RCC 7860 (cell line): ENCODE measurements around the gene NEUROG3.

Source experiments
- DNase-seq: peaks from one replicate; pipeline ENCODE4 v3.0.0-alpha.2; 2015; ENCODE audit warnings: low spot score
- FAIRE-seq: peaks from 2 replicates; lab custom pipeline; 2012; peaks lifted over from hg19 to GRCh38; lab: Jason Lieb, UNC

NEUROG3 gene

GRCh38 chr10:69573056-69573806 lies at the start of gene NEUROG3:
Gene NEUROG3, minus strand, starts transcription at chr10:69573422. Its CDS starts 379 bp downstream, at chr10:69573043.
- DNase-seq (no peak), FAIRE-seq (no peak)

DNA sequence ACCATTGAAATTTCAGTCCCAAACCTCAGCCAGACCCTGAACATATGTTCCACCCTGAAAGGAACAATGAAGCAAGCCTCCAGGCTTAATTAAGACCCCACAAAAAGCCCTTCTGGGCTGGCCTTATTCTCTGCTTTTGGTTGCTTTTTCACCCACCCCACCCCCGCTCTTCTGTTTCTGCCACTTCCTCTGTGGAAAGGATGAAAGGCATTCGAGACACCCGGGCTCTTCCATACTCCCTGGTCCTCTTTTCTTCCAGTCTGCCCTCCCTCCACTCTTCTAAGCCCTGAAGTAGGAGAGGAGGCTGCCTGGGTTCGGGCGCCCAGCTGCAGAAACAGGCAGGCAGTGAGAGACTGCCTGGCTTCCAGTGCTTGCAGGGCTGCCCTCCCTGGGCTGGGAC lies 47.4 kb upstream of the NEUROG3 start:
- FAIRE-seq = no peak
- DNase-seq = no peak

DNA sequence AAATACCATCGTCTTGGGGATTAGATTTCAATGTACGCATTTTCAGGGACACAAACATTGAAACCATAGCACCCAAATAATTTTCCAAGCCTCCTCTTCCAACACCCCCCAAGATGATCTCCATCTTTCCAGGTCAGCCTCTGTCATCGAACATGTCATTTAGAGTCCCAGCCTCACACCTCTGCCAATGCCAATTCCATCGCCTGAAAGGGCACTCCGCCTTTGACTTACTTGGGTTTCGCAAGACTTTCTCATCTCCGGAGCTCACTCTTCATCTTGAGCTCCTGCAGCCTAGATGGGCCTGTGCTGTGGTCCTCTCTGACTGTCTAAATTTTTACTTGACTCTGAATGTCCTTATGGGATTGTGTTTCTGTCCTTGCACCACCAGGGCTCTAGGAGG lies 46.4 kb upstream of the NEUROG3 start:
- no peak for DNase-seq
- no peak for FAIRE-seq

DNA sequence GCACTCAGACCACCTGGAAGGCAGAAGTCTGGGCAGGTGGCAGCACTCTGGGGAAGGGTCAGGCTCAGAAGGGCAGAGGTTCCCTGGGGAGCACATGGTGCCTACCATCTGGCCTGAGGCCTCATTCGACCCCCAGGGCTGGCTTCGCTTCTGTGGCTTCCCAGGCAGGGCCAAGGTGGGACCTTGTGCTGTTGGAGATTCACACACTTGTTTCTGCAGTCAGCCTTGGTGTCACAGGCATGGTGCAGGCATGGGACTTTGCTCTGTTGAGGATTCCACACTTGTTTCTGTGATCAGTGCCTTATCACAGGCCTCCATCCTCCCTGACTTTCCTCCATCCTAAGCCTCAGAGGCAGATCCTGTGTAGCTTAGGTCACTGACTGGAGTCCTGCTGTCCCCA lies 45.5 kb upstream of the NEUROG3 start:
- DNase-seq (no peak), FAIRE-seq (no peak)

DNA sequence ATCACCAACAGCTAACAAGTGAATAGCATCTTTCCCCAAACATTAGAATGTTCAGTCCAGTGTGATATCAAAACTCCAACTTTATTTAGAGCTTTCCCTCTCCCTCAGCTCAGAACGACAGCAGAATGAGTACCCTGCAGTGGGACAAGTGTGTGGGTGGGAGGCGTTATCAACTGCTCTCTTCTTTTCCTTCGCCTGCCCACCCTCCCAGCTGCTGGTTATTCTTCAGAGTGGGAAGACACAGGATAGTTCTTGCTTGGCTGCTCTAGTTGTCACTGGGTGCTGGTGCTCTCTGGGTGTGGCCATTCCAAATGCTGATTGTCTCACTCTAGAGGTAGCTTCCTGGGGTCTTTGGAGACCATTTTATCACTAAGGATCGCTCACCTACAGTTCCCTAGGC lies 43.1 kb upstream of the NEUROG3 start:
- FAIRE-seq (no peak), DNase-seq (no peak)

DNA sequence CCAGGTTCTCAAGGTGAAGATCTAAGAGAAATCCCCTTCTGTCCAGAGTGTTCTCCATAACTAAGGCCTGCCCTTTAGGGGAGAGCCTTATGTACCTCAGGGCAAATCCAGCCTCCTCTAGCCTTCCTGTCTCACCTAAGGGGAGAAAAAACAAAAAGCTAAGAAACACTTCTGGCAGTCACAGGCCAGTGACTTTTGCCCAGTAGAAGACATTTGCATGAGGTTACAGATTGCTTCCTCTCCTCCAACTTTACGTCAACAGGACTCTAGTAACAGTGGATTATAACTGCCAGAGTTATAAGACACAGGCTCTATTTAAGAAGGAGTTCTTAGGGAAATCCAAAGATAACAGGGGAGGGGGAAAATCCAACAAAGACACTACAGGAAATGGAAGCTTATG lies 40.9 kb upstream of the NEUROG3 start:
- DNase-seq (no peak), FAIRE-seq (no peak)

DNA sequence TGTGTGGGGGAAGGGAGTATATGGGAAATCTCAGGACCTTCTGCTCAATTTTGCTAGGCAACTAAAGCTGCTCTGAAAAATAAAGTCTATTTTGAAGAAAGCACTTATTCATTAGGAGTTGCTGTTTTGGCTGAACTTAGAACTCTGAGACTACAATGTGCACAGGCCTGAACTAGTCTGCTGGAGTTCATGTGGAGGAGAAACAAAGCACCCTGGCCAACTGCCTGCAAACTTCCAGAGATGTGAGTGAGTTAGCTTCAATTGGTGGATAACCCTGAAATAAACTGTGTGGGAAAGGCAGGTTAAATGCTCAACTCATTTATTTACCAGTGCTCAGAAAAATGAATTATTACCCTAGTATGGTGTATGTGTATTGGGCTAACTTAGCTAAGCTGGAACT lies 39.5 kb upstream of the NEUROG3 start:
- DNase-seq (no peak), FAIRE-seq (no peak)

GRCh38 chr10:69609077-69609476 lies 35.9 kb upstream of the NEUROG3 start:
- DNase-seq (no peak), FAIRE-seq (no peak)

DNA sequence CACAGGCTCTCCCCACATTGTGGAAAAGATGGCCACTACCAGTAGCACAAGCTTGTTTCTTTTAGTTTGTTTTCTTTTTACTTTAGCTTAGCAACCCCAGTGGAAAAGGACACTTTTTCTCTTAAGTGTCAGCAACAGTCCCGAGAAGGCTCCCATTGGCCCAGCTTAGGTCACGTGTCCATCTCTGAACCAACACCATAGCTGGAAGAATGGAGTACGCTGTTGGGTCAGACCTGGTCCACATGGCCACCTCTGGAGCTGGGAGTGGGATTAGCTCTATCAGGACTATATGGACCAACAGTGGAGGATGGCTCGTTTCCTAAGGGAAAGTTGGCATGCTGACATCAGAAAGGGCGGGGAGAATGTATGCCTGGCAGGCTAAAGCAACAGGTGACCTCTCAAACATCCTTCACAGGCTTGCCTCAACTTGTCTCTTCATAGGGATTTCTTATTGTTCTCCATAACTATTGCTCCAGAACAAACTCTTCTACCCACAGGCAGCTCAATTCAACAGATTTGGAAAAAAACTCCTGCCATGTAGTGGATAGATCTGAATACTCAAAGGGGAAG lies 27.6 kb upstream of the NEUROG3 start:
- no peak for DNase-seq
- FAIRE-seq = no peak

- FAIRE-seq = no peak
- no peak for DNase-seq
Measured at GRCh38 chr10:69588358-69588757, 15.1 kb upstream of the NEUROG3 start.

DNA sequence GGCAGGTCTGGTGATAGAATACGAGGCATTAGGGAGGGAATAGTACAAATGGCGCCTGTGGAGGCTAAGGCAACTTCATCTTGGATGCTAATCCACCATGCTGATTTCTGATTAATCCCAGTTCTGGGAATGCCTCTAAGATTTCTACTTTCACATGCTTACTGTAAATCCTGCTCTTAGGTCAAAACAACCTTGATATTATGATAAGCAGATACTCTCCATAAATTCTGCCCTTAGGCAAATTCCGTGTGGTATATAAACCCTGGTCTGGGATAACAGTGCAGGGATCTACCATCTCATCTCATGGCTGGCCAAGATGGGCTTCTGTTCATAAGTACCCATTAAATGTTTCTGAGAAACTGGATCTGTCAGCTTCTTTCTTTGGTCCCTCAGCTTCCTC lies 11.4 kb upstream of the NEUROG3 start:
- DNase-seq = no peak
- no peak for FAIRE-seq

DNA sequence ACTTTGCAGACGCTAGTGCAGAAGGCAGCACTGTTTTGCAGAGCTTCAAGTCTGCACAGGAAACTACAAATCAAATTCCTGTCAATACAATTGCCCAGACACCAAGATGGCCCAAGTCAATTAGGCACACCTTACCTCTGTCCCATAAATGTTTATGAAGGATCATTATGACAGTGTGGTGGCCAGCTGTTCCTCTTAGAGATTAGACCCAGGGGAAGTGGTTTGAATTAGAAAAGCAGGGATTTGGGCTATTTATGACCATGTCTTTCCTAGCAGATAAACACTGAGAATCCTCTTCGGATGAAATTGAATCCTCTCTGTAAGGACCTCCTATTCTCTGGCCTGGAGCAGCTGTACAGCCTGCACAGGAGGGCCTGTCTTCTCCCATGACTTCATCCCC lies 9.9 kb upstream of the NEUROG3 start:
- no peak for FAIRE-seq
- DNase-seq = no peak

- no peak for DNase-seq
- FAIRE-seq = no peak
Measured at GRCh38 chr10:69580435-69580834, 7.2 kb upstream of the NEUROG3 start.

- DNase-seq (no peak), FAIRE-seq (no peak)
Measured at GRCh38 chr10:69579464-69580060, 6.3 kb upstream of the NEUROG3 start.

DNA sequence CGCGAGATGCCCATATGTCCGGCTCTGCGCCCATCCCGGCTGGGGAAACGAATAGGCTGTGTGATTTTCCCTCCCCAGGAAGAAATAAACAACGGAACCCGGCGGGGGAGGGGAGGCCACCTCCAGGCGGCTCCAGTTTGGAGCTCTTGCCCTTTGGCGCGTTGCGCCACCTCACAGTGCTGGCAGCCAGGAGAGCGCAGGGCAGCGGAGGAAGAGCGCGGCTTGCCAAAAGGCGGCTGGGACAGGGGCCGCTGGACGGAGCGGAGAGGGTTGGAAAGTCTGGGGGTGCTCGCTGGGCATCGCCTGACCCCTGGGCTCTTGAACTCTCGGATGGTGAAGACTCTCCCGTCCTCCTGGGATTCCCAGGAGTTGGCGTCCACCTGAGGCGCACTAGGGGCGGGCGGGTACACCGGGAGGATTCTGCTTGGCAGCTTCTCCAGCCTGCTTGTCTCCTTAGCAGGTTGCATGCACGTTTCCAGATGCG lies 5.3 kb upstream of the NEUROG3 start:
- FAIRE-seq (no peak), DNase-seq (no peak)

DNA sequence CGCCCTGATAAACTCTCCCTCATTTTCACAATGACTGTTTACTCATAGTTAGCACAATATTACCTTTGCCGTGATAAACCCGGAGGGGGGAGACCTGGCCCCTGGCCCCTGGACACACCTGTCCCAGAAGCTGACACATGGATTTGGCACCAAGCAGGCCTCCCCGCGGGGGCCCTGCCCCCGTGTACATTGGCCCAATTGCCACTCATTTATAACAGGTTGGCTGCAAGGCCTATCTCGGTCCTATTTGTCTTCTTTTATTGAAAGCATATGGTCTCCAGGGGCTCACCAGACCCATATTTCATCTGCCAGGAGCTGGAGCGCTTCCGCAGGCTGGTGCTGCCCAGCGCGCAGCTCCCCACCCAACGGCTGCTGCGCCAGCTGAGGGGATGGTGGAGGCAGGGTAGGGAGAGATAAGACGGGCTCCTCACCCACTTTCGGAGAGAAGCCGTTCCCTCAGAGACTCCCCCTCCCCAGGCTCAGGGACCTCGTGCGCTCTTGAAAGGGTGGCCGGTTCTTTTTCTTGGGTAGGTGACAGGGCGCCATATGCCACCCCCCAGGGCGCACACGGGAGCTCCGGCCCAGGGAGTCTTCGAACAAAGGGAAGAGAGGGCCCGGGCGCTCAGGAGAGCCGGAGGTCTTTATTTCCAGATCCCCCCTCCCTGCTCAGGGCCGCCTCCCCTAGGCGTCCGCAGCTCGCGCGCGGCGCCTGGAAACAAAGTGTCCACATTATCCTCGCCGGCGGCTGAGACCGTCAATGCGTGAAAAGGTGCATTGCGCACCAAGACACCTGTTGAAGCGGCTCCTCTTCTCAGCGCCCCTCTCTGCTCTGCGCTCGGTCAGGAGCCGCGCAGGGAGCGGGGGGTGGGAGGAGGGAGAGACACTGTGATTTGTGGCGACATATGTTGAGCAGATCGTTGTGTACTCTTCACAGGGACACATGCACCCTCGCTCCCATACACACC lies 4.3 kb upstream of the NEUROG3 start:
- DNase-seq (no peak), FAIRE-seq (no peak)

DNA sequence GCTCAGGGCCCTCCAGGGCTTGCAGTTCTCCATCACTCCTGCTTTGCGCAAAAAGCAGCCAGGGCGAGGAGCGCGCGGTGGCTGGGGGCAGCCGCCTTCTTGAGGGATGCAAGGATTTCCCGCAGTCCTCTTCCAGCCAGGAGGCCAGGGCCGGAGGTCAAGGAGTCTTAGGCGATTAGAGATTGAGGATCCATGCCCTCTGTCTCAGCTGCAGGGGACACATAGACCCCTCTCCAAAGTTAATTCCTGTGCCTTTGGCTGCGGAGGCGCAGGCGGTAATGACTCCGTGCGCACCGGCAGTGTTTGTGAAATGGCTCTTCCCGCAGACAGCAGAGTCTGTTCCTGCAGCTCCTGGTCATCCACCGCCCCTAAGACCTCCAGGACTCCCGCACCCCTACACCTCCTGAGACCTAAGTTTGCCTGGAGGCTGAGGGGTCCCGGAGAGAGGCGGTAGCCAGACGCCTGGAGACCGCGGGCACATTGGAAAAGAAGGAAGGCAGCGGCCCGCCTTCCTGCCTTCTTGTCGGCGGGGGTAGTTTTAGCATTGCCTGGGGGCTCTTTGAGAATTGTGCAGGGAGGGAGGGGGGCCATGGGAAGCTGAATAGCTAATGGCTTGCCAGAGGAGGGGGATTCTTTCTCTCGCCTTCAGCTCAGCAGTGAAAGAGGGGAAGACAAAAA lies 3.3 kb upstream of the NEUROG3 start:
- DNase-seq = no peak
- no peak for FAIRE-seq

GRCh38 chr10:69575164-69575722 lies 2.0 kb upstream of the NEUROG3 start:
- no peak for DNase-seq
- FAIRE-seq = no peak

DNA sequence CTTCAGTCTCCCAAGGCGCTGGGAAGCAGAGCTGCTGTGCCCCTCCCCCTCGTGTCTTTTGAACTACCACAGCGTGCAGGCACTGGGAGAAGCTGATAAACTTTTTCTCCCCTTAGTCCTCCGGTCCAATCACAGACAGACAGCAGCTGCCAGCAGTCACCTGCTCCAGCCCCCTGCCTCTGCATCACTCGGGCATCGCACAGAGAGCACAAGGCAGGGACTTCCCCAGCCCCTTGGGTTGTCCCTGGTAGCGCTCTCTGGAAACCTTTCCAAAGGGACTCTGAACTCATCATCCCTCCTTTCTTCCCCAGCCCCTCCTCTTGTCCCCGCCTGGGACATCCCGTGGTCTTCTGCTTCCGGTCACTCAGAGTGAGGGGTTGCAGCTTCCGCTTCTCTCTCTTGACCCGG lies 1.4 kb upstream of the NEUROG3 start:
- no peak for DNase-seq
- no peak for FAIRE-seq
